ENCODE measurements around the gene NTHL1.

NTHL1 gene

GRCh38 chr16:2088759-2089358 is 41.2 kb upstream of the NTHL1 start:
- in situ Hi-C loops (cut with HindIII; ENCODE audit: low pct_unique_long_range_greater_than_20kb, low sequenced_read_pairs) = no loop called here
- no peak for TF ChIP-seq JUND (IDR thresholded peaks at IDR 0.05; ENCODE audit: low read depth)
- no peak for DNase-seq (ENCODE audit: low read depth in 1 of 2, low spot score in 1 of 2)

GRCh38 chr16:2087748-2088631 is 40.4 kb upstream of the NTHL1 start:
- in situ Hi-C loops (cut with HindIII; ENCODE audit: low pct_unique_long_range_greater_than_20kb, low sequenced_read_pairs) = no loop called here
- DNase-seq (ENCODE audit: low read depth in 1 of 2, low spot score in 1 of 2) = no peak
- TF ChIP-seq JUND (IDR thresholded peaks at IDR 0.05; ENCODE audit: low read depth) = no peak

- TF ChIP-seq JUND (IDR thresholded peaks at IDR 0.05; ENCODE audit: low read depth) = no peak
- in situ Hi-C loops (cut with HindIII; ENCODE audit: low pct_unique_long_range_greater_than_20kb, low sequenced_read_pairs) = no loop called here
- no peak for DNase-seq (ENCODE audit: low read depth in 1 of 2, low spot score in 1 of 2)
Observed at GRCh38 chr16:2086812-2087747, 39.4 kb upstream of the NTHL1 start.

- in situ Hi-C loops (cut with HindIII; ENCODE audit: low pct_unique_long_range_greater_than_20kb, low sequenced_read_pairs) = no loop called here
- no peak for TF ChIP-seq JUND (IDR thresholded peaks at IDR 0.05; ENCODE audit: low read depth)
- no peak for DNase-seq (ENCODE audit: low read depth in 1 of 2, low spot score in 1 of 2)
Observed at GRCh38 chr16:2086106-2086742, 38.6 kb upstream of the NTHL1 start.

GRCh38 chr16:2085669-2086068 is 38.0 kb upstream of the NTHL1 start:
- in situ Hi-C loops (cut with HindIII; ENCODE audit: low pct_unique_long_range_greater_than_20kb, low sequenced_read_pairs) = no loop called here

GRCh38 chr16:2084895-2085625 is 37.4 kb upstream of the NTHL1 start:
- in situ Hi-C loops (cut with HindIII; ENCODE audit: low pct_unique_long_range_greater_than_20kb, low sequenced_read_pairs) = no loop called here
- no peak for DNase-seq (ENCODE audit: low read depth in 1 of 2, low spot score in 1 of 2)
- no peak for TF ChIP-seq JUND (IDR thresholded peaks at IDR 0.05; ENCODE audit: low read depth)

More at GRCh38 chr16:2085669-2086068, 38.0 kb upstream of the NTHL1 start:
- no peak for DNase-seq (ENCODE audit: low read depth in 1 of 2, low spot score in 1 of 2)
- TF ChIP-seq JUND (IDR thresholded peaks at IDR 0.05; ENCODE audit: low read depth) = no peak

GRCh38 chr16:2083876-2084780 is 36.5 kb upstream of the NTHL1 start:
- TF ChIP-seq JUND (IDR thresholded peaks at IDR 0.05; ENCODE audit: low read depth) = no peak
- DNase-seq (ENCODE audit: low read depth in 1 of 2, low spot score in 1 of 2) = no peak
- in situ Hi-C loops (cut with HindIII; ENCODE audit: low pct_unique_long_range_greater_than_20kb, low sequenced_read_pairs) = no loop called here

- in situ Hi-C loops (cut with HindIII; ENCODE audit: low pct_unique_long_range_greater_than_20kb, low sequenced_read_pairs) = no loop called here
- TF ChIP-seq JUND (IDR thresholded peaks at IDR 0.05; ENCODE audit: low read depth) = no peak
- DNase-seq (ENCODE audit: low read depth in 1 of 2, low spot score in 1 of 2) = no peak
Observed at GRCh38 chr16:2083409-2083808, 35.8 kb upstream of the NTHL1 start.

GRCh38 chr16:2082983-2083364 is 35.3 kb upstream of the NTHL1 start:
- DNase-seq (ENCODE audit: low read depth in 1 of 2, low spot score in 1 of 2) = no peak
- TF ChIP-seq JUND (IDR thresholded peaks at IDR 0.05; ENCODE audit: low read depth) = no peak
- in situ Hi-C loops (cut with HindIII; ENCODE audit: low pct_unique_long_range_greater_than_20kb, low sequenced_read_pairs) = no loop called here

- no peak for DNase-seq (ENCODE audit: low read depth in 1 of 2, low spot score in 1 of 2)
- no peak for TF ChIP-seq JUND (IDR thresholded peaks at IDR 0.05; ENCODE audit: low read depth)
- in situ Hi-C loops (cut with HindIII; ENCODE audit: low pct_unique_long_range_greater_than_20kb, low sequenced_read_pairs) = no loop called here
Observed at GRCh38 chr16:2082171-2082982, 34.7 kb upstream of the NTHL1 start.
